ENCODE results near the gene METTL2A.
"Not testable (repeated sequence)": the region's sequence is repeated elsewhere in the genome, so short reads cannot be mapped to it uniquely, and the experiment has no call there.

DNA sequence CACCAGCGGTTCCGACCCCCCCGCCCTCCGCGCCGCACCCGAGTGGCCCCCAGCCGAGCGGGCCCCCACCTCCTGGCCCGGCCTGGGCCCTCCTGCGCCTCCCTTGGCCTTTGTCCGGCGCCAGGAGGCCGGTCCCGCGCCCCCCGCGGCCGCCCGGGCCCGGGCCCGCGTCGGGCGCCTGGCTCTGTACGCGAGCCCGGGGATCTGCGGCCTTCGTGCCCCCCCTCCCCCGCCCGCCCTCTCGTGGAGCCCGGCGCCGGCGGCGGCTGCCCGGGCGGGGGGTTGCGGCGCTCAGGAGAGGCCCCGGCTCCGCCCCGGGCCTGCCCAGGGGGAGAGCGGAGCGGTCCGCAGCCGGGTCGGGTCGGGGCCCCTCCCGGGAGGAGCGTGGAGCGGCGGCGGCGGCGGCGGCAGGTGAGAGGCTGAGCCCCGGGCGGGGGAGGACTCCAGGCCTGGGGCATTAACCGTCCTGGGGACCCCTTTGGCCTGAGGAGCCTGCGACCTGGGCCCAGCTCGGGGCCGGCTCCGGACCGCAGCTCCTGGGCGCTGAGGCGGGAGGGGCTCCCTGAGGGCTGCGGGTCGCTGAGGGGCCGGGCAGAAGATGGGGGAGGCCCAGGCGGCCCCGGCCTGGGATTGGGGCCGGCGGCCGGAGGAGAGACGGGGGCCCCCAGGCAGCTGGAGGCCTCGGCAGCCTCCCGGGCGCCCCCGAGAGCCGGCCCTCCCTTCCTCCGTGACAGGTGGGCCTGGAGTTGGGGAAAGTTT lies 55.4 kb downstream of the METTL2A start:
- TF ChIP-seq, protein P1, sequence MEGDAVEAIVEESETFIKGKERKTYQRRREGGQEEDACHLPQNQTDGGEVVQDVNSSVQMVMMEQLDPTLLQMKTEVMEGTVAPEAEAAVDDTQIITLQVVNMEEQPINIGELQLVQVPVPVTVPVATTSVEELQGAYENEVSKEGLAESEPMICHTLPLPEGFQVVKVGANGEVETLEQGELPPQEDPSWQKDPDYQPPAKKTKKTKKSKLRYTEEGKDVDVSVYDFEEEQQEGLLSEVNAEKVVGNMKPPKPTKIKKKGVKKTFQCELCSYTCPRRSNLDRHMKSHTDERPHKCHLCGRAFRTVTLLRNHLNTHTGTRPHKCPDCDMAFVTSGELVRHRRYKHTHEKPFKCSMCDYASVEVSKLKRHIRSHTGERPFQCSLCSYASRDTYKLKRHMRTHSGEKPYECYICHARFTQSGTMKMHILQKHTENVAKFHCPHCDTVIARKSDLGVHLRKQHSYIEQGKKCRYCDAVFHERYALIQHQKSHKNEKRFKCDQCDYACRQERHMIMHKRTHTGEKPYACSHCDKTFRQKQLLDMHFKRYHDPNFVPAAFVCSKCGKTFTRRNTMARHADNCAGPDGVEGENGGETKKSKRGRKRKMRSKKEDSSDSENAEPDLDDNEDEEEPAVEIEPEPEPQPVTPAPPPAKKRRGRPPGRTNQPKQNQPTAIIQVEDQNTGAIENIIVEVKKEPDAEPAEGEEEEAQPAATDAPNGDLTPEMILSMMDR (conservative IDR thresholded peaks at IDR 0.05 in 1 of 2, IDR thresholded peaks at IDR 0.05 in 1 of 2; ENCODE audit: low read depth in 1 of 2, low read length in 2 of 2) = not testable (repeated sequence)
- TF ChIP-seq EZH2 (IDR thresholded peaks at IDR 0.05; ENCODE audit: low read length, missing control alignments) = not testable (repeated sequence)
